PFSK-1 (cell line): ENCODE results near the gene CCDC170.

Experiments used
- FOXP2 ChIP-seq: optimal IDR thresholded peaks from 2 replicates; pipeline ENCODE3; 2011; ENCODE audit warnings: borderline replicate concordance, control low read depth, inconsistent platforms; ENCODE audit not compliant: insufficient read depth; ENCODE audit errors: extremely low read length, extremely low read depth
- POLR2AphosphoS5 ChIP-seq: IDR thresholded peaks from 2 replicates; pipeline ENCODE4 v1.6.1; 2012; ENCODE audit warnings: low read depth, mild to moderate bottlenecking, control low read depth, low read length, moderate library complexity
- SIN3A ChIP-seq: IDR thresholded peaks from 2 replicates; pipeline ENCODE4 v1.6.1; 2012; ENCODE audit warnings: mild to moderate bottlenecking, low read length, moderate library complexity, borderline replicate concordance; ENCODE audit not compliant: insufficient read depth
- TAF1 ChIP-seq: IDR thresholded peaks from 2 replicates; pipeline ENCODE4 v1.6.1; 2012; ENCODE audit warnings: low read length, control low read depth, borderline replicate concordance; ENCODE audit not compliant: insufficient read depth
- TF ChIP-seq, protein P1 (sequence below), 2 experiments: IDR thresholded peaks; 2 replicates each; pipeline versions ENCODE4 v1.6.1 to v1.8.0; 2011 to 2012; ENCODE audit warnings: low read depth in 2 of 2, low read length in 2 of 2, control low read depth in 1 of 2, inconsistent platforms in 1 of 2, mild to moderate bottlenecking in 1 of 2, moderate library complexity in 1 of 2; ENCODE audit not compliant: insufficient read depth in 1 of 2

Gene CCDC170

GRCh38 chr6:151477726-151478125 lies 16.1 kb upstream of the CCDC170 start:
- no peak for TF ChIP-seq TAF1
- TF ChIP-seq POLR2AphosphoS5 = no peak
- TF ChIP-seq, protein P1, sequence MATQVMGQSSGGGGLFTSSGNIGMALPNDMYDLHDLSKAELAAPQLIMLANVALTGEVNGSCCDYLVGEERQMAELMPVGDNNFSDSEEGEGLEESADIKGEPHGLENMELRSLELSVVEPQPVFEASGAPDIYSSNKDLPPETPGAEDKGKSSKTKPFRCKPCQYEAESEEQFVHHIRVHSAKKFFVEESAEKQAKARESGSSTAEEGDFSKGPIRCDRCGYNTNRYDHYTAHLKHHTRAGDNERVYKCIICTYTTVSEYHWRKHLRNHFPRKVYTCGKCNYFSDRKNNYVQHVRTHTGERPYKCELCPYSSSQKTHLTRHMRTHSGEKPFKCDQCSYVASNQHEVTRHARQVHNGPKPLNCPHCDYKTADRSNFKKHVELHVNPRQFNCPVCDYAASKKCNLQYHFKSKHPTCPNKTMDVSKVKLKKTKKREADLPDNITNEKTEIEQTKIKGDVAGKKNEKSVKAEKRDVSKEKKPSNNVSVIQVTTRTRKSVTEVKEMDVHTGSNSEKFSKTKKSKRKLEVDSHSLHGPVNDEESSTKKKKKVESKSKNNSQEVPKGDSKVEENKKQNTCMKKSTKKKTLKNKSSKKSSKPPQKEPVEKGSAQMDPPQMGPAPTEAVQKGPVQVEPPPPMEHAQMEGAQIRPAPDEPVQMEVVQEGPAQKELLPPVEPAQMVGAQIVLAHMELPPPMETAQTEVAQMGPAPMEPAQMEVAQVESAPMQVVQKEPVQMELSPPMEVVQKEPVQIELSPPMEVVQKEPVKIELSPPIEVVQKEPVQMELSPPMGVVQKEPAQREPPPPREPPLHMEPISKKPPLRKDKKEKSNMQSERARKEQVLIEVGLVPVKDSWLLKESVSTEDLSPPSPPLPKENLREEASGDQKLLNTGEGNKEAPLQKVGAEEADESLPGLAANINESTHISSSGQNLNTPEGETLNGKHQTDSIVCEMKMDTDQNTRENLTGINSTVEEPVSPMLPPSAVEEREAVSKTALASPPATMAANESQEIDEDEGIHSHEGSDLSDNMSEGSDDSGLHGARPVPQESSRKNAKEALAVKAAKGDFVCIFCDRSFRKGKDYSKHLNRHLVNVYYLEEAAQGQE (IDR thresholded peaks at IDR 0.05; ENCODE audit: insufficient read depth in 1 of 2, low read depth in 2 of 2, low read length in 2 of 2) = no peak

DNA sequence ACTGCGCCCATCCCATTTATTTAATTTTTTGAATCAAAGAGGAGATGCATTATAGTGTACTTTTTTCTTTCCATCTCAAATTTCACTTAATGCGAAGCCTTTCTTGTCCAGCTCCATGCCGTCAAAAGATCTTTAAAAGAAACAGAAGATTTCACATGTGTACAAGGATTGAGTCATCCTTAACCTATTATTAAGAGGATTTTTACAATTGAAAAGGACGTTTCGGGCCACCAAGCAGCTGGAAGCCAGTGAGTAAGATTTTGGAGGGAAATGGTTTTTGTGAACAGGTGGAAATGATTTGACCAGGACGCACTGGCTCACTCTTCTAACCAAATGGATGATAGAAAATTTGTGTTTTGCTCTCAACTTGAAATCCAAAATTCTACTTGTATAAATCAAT lies 15.1 kb upstream of the CCDC170 start:
- TF ChIP-seq, protein P1 (IDR thresholded peaks at IDR 0.05; ENCODE audit: insufficient read depth in 1 of 2, low read depth in 2 of 2, low read length in 2 of 2) = no peak
- TF ChIP-seq TAF1 = no peak
- TF ChIP-seq SIN3A = no peak
- TF ChIP-seq FOXP2 = no peak
- TF ChIP-seq POLR2AphosphoS5 = no peak

DNA sequence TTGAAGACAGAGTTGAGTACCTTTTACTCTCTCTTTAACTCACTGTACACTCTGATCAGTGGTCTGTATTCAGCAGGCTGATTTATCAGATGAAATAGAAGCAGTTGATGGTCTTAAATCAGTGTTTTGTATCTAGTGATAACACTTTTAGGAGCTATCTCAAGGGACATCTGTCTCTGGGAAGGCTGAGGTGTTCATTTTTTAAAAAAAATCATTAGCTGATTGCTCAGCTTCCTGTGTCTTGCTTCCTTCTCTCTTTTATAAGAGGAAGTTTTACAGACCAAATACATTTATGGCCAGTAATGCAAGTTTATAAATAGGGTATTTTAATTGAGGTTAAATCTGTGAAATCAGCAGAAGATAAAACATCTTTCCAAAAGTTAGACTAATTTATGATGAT lies 12.0 kb upstream of the CCDC170 start:
- TF ChIP-seq, protein P1 (IDR thresholded peaks at IDR 0.05; ENCODE audit: insufficient read depth in 1 of 2, low read depth in 2 of 2, low read length in 2 of 2) = no peak
- TF ChIP-seq TAF1 (no peak), POLR2AphosphoS5 (no peak), SIN3A (no peak), FOXP2 (no peak)

- no peak for TF ChIP-seq POLR2AphosphoS5
- no peak for TF ChIP-seq SIN3A
- TF ChIP-seq, protein P1 (IDR thresholded peaks at IDR 0.05; ENCODE audit: insufficient read depth in 1 of 2, low read depth in 2 of 2, low read length in 2 of 2) = no peak
- no peak for TF ChIP-seq FOXP2
- no peak for TF ChIP-seq TAF1
These were observed 11.5 kb upstream of the CCDC170 start for GRCh38 chr6:151482290-151482689.

- TF ChIP-seq SIN3A (no peak), TAF1 (no peak), POLR2AphosphoS5 (no peak), FOXP2 (no peak)
- TF ChIP-seq, protein P1 (IDR thresholded peaks at IDR 0.05; ENCODE audit: insufficient read depth in 1 of 2, low read depth in 2 of 2, low read length in 2 of 2) = no peak
These were observed 9.8 kb upstream of the CCDC170 start for GRCh38 chr6:151483994-151484393.
